Kidney (tissue), 14 donors: ENCODE results near the gene OR2Y1. TPM values are rescaled to one million over a fixed set of nuclear protein-coding genes. Genes with fewer than 3 reads are reported as not detected.
A peak's percentile ranks its signal among the peaks of the same experiment; 100 is the strongest.
"Not testable (repeated sequence)": the region's sequence is repeated elsewhere in the genome, so short reads cannot be mapped to it uniquely, and the experiment has no call there.

Experiments used
- DNase-seq, 5 donors: peaks; one replicate each; pipeline ENCODE4 v3.0.0-alpha.2; 2013 to 2020
- FAIRE-seq: peaks from 2 replicates; lab custom pipeline; 2012; peaks lifted over from hg19 to GRCh38; lab: Jason Lieb, UNC
- H3K27ac ChIP-seq, 2 donors: one replicate each; pipeline ENCODE4 v1.7.0; 2013; ENCODE audit warnings: low read depth in 2 of 2, low read length in 2 of 2, inconsistent platforms in 1 of 2
- H3K27me3 ChIP-seq: one replicate; pipeline ENCODE4 v1.7.1; 2013; ENCODE audit warnings: low read length, inconsistent platforms; ENCODE audit not compliant: control insufficient read depth, insufficient read depth
- H3K36me3 ChIP-seq, 3 donors: one replicate each; pipeline versions ENCODE4 v1.7.0 to v1.7.1; 2013; ENCODE audit warnings: low read length in 3 of 3, control low read depth in 1 of 3, inconsistent platforms in 1 of 3; ENCODE audit not compliant: insufficient read depth in 3 of 3, control insufficient read depth in 2 of 3
- H3K4me1 ChIP-seq, 3 donors: one replicate each; pipeline versions ENCODE4 v1.7.0 to v1.7.1; 2013; ENCODE audit warnings: low read length in 3 of 3, inconsistent platforms in 1 of 3, low read depth in 1 of 3; ENCODE audit not compliant: control insufficient read depth in 2 of 3, insufficient read depth in 2 of 3
- H3K4me3 ChIP-seq, 3 donors: one replicate each; pipeline versions ENCODE4 v1.7.0 to v1.8.1; 2013; ENCODE audit warnings: low read length in 3 of 3, control low read depth in 1 of 3, inconsistent platforms in 1 of 3
- H3K9ac ChIP-seq, 3 donors: one replicate each; pipeline versions ENCODE4 v1.7.0 to v1.7.1; 2013; ENCODE audit warnings: low read length in 3 of 3, control low read depth in 1 of 3, inconsistent platforms in 1 of 3
- H3K9me3 ChIP-seq, 3 donors: one replicate each; pipeline versions ENCODE4 v1.7.0 to v1.7.1; 2013; ENCODE audit warnings: low read length in 3 of 3, control low read depth in 1 of 3, inconsistent platforms in 1 of 3; ENCODE audit not compliant: control insufficient read depth in 2 of 3, insufficient read depth in 1 of 3
- intact Hi-C: fragments of 100-400 bp; cut with DNase I; formaldehyde crosslinking; loops from one replicate; pipeline ENCODE4 v1.11.1; 2022
- polyA plus RNA-seq: library from polyadenylated mRNA; stranded (reverse); fragments of 350-450 nt; fragmentation: Illumina TruSeq; extraction: RNeasy Lipid Tissue Mini Kit (QIAGEN cat#74804); gene quantifications from one replicate; pipeline ENCODE4 v1.2.3, GENCODE V29; 2014; ENCODE audit warnings: low read depth, low replicate concordance; ENCODE audit not compliant: insufficient read depth
- total RNA-seq: library from RNA; stranded (reverse); fragmentation: NEBNext Ultra II Directional; extraction: Animal tissue kit (Norgen Biotek cat#: 25700); gene quantifications from one replicate; pipeline ENCODE4 v1.2.1, GENCODE V29; 2021
- TF ChIP-seq, protein P1 (sequence below): IDR thresholded peaks from 3 replicates; pipeline ENCODE4 v1.5.1; 2012; ENCODE audit warnings: mild to moderate bottlenecking, moderate library complexity, borderline replicate concordance; ENCODE audit not compliant: insufficient read depth; ENCODE audit errors: extremely low read depth
- donor health status: control.
- donor health status: control.
- donor health status: control.
- donor health status: control.
- donor health status: control.
- donor health status: DM: yes; HTN: yes; CAD: no.
- donor health status: Normal renal cell carcinoma (clear cell type).

Gene OR2Y1
- total and polyA plus RNA-seq, 2 donors from 2014 or later: not detected

GRCh38 chr5:180784497-180785097, 44.7 kb upstream of the OR2Y1 start:
- Histone ChIP-seq H3K9me3 (no peaks in the 10 kb centered on the region), H3K4me1 (peaks cover 0 to 18% (median 14%) of the 10 kb centered on the region in 3 donors), H3K4me3 (no peak overlapping the region), H3K27ac (no peak overlapping the region), H3K36me3 (peaks cover 0 to 4% (median 0%) of the 10 kb centered on the region in 3 donors), H3K27me3 (no peaks in the 10 kb centered on the region), H3K9ac (peak overlapping the region in 1 of 3 donors; percentile 40)
- DNase-seq: peak; percentile 78 to 92 (median 83)
- intact Hi-C loops: loop anchor here (10.0 kb wide), 1 partner anchor 80 kb away; the partner anchor contains the start of gene ZFP62
- TF ChIP-seq, protein P1, sequence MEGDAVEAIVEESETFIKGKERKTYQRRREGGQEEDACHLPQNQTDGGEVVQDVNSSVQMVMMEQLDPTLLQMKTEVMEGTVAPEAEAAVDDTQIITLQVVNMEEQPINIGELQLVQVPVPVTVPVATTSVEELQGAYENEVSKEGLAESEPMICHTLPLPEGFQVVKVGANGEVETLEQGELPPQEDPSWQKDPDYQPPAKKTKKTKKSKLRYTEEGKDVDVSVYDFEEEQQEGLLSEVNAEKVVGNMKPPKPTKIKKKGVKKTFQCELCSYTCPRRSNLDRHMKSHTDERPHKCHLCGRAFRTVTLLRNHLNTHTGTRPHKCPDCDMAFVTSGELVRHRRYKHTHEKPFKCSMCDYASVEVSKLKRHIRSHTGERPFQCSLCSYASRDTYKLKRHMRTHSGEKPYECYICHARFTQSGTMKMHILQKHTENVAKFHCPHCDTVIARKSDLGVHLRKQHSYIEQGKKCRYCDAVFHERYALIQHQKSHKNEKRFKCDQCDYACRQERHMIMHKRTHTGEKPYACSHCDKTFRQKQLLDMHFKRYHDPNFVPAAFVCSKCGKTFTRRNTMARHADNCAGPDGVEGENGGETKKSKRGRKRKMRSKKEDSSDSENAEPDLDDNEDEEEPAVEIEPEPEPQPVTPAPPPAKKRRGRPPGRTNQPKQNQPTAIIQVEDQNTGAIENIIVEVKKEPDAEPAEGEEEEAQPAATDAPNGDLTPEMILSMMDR: peak; percentile 86
- FAIRE-seq: peak; percentile 86

DNA sequence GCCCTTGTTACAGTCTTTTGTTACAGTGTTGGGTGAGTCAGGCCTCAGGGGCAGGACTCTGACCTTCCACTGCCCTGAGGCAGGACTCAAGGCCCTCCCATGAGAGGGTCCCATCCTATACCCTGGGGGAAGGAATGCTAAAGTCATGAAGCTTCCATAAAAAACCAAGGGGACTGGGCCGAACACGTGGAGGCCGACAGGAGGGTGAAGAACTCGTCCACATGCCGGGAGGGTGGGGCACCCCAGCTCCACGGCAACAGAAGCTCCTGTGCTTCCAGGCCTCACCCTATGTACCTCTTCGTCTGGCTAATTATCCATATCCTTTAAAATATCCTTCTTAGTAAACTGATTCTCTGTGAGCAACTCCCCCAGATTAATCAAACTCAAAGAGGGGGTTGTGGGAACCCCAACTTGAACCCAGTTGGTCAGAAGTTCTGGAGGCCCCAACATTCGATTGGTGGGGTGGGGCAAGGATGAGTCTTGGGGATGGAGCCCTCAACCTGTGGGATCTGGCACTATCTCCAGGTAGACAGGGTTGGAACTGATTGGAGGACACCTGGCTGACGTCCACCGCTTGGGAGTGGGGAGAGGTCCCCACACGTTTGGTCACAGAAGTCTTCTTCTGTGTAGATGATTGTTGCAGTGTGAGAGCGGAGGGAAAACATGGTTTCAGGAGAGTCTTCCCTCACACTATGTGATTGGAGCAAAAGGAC, 43.6 kb upstream of the OR2Y1 start:
- intact Hi-C loops: loop anchor here (10.0 kb wide), 1 partner anchor 81 kb away; the partner anchor contains the start of gene ZFP62
- peaks cover 0 to 18% (median 14%) of the 10 kb centered on the region in 3 donors for H3K4me1 ChIP-seq
- no peak overlapping the region for H3K27ac ChIP-seq
- H3K4me3 ChIP-seq: no peak overlapping the region
- TF ChIP-seq, protein P1: no peak
- FAIRE-seq (no peak), DNase-seq (peak in 1 of 5 donors; percentile 24)
- no peak overlapping the region for H3K9ac ChIP-seq
- no peaks in the 10 kb centered on the region for H3K9me3 ChIP-seq
- H3K36me3 ChIP-seq: no peaks in the 10 kb centered on the region
- no peaks in the 10 kb centered on the region for H3K27me3 ChIP-seq

- FAIRE-seq: no peak
- TF ChIP-seq, protein P1: no peak
- H3K27ac ChIP-seq: no peak overlapping the region
Observed at GRCh38 chr5:180782748-180783147, 42.9 kb upstream of the OR2Y1 start.

GRCh38 chr5:180781900-180782326, 42.1 kb upstream of the OR2Y1 start:
- intact Hi-C loops: loop anchor here (10.0 kb wide), 1 partner anchor 83 kb away; the partner anchor contains the start of gene ZFP62
- not testable (repeated sequence) for FAIRE-seq

More at GRCh38 chr5:180782748-180783147, 42.9 kb upstream of the OR2Y1 start:
- peaks cover 0 to 18% (median 14%) of the 10 kb centered on the region in 3 donors for H3K4me1 ChIP-seq
- no peaks in the 10 kb centered on the region for H3K9me3 ChIP-seq
- DNase-seq: no peak
- H3K27me3 ChIP-seq: no peaks in the 10 kb centered on the region
- intact Hi-C loops: loop anchor here (10.0 kb wide), 1 partner anchor 82 kb away; the partner anchor contains the start of gene ZFP62
- no peak overlapping the region for H3K4me3 ChIP-seq
- no peak overlapping the region for H3K9ac ChIP-seq
- H3K36me3 ChIP-seq: no peaks in the 10 kb centered on the region

More at GRCh38 chr5:180781900-180782326, 42.1 kb upstream of the OR2Y1 start:
- H3K9me3 ChIP-seq, H3K27ac ChIP-seq, H3K4me3 ChIP-seq, H3K27me3 ChIP-seq, DNase-seq, H3K36me3 ChIP-seq, H3K9ac ChIP-seq: not testable (repeated sequence)
- peaks cover 0 to 18% (median 14%) of the 10 kb centered on the region in 3 donors for H3K4me1 ChIP-seq
